HT-29 (cell line): ENCODE measurements around the gene TAS2R38. TPM values are rescaled to one million over a fixed set of nuclear protein-coding genes. Genes with fewer than 3 reads are reported as not detected.
"Not testable (repeated sequence)": the region's sequence is repeated elsewhere in the genome, so short reads cannot be mapped to it uniquely, and the experiment has no call there.

ENCODE experiments used
- DNase-seq: peaks from one replicate; pipeline ENCODE4 v3.0.0-alpha.2; 2015; ENCODE audit warnings: low spot score
- total RNA-seq: library from RNA; depleted of rRNA; stranded (reverse); fragments of >200 nt; shearing (Covaris generic); gene quantifications from 2 replicates; pipeline ENCODE4 v1.2.3, GENCODE V29; 2014; rRNA removed

TAS2R38 gene
- 0.08 and 0.36 TPM in 2 replicates for total RNA-seq

DNA sequence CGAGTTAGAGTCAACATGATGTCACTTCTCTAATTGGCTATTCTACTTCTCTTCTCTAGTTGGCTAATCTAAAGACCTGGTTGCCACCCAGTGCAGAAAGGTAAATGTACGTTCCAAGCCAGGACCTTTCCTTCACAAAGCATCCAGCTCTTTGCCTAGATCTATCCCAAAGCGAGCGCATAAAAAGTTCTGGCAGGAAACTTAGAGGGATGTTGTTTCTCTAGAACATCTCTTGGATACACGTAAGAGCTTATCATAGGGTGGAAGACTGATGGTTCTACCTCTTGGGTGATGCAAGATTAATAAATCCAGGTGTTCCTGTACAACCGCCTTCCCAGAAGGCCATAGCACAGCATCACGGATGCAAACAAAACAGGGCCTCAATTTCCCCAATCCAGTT is at the start of gene TAS2R38:
TAS2R38 (minus strand) TSS at position 101 of the 400 bp plus-strand sequence; CDS start at position 17, 84 bp downstream.
- DNase-seq = no peak

DNA sequence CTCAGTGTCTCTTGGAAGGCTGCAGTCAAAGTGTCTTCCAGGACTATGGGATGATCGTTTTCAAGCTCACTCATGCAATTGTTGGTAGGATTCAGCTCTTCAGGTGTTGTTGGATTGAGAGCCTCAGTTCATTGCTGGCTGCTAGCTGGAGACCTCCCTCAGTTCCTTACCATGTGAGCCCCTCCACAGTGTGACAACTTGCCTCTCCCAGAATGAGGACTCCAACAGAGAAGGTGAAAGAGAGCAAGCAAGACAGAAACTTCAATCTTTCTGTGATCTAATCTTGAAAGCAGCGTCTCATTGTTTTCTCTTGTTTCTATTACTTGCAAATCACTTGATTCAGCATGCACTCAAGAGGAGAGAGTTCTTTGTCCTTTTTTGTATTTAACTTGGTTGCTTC is 44.6 kb upstream of the TAS2R38 start:
- no peak for DNase-seq

DNA sequence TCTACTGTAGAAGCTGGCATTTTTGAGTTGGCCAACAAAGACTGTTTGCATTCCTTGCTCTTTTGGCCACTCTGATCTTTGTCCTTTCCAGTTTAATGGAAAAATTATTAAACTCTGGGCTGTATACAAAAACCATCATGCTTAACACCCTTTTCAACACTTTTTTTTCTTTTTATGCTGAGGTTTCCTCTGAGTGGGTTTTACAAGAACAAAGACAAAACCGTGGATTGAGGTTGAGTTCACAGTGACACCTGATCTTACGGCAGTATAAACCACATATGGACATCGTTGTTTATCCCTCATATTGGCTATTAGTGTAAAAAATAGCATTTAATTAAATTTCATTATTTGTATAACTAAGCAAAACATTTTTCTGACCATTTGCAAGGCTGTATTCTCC is 43.9 kb upstream of the TAS2R38 start:
- no peak for DNase-seq

DNA sequence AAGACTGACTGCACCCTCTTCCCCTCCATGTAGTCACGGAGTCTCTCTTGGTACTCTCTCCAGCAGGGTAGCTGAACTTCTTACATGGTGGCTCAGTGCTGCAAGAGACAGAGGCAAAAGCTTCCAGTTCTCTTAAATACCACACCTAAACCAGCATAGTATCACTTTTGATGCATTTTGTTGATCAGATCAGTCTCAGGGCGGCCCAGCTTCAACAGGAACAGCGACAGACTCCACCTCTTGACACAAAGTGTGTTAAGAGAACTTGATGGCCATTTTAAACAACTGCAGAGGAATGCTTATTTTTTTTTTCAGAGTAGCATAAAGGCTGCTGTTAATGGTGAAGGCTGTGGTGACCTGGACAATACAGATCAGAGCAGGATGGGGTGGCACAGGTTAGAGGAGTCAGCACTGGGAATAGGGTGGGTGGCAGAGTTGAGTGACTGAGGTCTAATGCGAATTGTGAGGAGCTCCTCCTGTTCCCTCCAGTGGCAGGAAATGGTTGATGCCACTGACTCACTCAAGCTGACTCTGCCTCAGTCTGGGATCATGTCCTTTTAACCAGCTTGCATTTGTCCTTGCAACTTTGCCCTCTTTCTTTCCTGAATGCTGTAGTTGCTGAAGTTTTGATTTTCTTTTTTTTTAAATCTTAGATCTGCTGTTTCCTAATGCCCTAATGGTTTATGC is 39.4 kb upstream of the TAS2R38 start:
- peak; percentile 42 for DNase-seq

DNA sequence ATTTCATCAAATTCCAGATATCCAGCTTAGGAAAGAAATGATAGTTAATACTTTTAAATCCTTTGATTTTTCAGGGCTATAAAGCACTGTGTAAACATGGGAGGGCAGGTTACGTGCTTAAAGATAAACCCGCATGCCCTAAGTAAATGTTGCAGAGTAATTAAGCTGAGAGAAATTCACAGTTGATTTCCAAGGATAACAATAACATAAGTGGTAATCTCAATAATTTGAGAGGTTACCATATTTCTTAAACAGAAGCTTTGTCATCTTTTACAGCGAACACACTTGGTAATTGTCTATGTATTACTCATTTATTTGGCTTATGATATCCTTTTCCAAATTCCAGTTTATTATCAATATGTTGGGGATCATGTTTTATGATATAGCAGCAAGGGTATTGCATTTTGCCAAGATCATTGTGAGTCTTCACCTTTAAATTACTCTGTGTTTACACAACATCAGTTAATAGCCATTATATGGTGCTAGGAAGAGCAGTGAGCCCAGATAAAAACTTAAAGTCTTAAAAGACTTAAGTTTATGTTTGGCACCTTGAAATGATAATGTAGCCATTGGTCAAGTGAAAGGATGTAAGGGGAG is 37.5 kb upstream of the TAS2R38 start:
- DNase-seq = no peak

DNA sequence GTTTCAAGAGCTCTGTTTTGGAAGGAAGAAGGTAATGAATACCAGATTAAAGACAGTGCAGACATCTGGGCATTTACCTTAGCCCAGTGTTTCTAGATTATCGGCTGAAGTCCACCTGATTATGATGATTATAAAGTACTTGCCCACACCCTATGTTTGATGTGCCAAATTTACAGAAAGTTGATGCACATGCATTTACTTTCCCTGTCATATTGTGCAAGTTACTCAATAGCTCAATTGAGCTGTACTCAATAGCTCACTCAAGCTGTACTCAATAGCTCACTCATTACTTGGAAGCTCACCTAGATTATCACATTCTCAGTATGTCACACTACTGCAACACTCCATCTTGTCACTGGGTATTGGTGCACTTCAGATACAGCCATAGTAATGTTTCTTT is 35.6 kb upstream of the TAS2R38 start:
- DNase-seq = no peak

DNA sequence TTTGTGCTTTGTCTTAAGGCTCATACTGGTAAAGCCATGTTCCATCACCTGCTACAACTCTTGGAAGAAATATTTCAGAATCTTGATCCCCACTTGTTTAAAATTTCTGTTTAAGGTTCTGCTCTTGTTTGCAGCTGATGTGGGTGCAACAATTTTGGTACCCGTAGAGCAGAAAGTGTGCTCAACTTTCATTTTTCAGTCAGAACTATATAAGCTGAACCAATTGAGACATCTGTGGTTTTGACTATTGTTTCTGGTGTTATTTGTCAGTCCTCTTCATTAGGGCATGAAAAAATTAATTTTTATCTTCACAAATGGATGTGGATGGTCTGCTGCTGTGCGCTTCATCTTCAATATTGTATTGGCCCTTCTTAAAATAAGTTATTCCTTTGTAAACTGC is 33.0 kb upstream of the TAS2R38 start:
- DNase-seq = no peak

DNA sequence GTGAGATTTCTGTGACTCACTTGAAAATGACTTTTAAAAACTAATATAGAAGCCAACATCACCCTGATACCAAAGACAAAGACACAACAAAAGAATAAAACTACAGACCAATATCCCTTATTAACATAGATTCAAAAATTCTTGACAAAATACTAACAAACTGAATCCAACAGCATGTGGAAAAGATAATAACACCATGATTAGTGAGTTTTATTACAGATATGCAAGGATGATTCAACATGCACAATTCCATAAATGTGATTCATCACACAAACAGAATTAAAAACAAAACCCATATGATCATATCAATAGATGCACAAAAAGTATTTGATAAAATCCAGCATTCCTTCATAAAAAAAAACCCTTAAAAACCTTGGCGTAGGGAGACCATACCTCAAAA is 28.6 kb upstream of the TAS2R38 start:
- no peak for DNase-seq

DNA sequence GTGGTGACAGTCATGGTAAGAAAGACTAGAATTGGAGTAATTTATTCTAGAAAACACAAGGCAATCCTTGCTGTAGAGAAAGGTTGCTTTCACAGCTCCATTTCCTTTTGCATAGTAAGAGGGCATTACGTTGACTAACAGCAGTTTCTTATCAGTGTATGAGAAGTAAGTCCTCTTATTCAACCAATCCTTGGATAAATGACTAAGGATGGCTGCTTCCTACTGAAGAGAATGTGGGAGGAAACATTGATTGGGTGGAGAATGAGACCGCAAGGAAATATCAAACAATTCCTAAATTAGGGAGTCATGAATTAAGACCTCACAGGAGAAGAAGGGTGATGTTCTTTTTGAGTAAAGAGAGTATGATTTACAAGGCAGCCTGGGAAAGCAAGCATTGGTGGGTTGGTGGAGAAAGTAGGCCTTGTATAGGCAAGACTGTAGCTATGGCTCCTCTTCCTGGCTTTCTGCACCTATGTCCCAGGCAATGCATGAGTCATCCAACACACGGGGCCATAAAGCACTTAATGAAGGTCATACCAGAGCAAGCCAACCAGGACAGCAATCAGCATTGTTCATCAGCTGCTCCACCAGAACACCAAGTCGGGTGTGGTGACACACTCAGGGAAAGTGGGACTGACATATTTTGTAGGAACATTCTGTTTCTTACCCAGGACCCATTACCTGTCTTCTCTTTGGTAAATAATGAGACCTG is 27.7 kb upstream of the TAS2R38 start:
- DNase-seq = peak; percentile 71

DNA sequence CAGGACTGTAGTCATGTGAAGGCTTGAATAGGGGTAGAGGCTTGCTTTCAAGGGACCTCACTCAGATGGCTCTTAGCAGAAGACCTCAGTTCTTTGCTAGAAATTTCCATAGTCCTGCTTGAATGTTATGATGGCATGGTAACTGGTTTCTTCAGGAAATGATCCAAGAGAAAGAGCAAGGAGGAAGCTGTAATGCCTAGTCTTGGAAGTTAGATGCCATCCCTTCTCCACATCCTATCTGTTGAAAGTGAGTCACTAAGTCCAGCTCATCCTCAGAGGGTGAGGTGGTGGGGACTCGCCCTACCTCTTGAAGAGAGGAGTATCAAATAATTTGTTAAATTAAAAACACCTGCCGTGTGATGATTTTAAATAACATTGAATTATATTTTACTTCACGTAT is 26.7 kb upstream of the TAS2R38 start:
- no peak for DNase-seq

DNA sequence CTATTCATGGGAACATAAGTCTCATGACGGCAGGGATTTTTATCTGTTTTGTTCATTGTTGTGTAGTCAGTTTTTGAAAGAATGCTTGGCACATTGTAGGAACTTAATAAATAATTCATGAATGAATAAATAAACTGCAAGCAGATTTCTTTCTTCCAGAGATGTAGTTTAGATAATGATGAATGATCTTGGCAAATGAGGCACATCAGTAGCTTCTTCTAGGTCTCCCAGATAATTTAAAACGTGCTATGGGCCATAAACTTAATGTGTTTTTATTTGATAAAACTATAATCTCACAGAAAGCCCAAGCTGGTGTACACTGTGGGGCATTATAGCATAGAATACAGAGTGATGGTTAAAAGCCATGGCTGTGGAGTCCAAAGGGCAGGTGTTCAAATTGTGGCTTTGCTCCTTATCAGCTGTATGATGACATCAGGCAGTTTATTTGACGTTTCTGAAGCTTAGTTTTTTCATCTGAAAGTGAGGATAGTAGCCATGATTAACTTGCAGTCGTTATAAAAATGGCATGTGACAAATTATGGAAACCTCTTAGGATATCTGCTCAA is 25.6 kb upstream of the TAS2R38 start:
- DNase-seq = no peak

DNA sequence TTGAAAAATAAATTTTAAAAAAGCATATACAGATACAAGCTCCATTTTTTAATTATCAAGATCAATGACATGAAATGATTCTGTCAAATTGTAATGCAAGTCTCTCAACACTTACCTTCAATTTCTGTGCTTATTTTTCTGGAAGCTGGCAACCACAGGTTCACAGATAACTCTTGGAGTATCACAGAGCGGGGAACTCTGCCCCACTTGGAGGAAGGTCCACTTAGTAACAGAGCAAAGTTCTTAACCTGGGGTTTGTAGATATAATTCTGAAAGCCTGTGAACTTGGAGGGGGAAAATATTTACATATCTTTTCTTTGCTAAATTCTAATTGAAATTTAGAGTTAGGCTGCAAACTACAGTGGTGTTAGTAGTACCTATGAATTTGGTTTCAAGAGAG is 19.8 kb upstream of the TAS2R38 start:
- DNase-seq = no peak

DNA sequence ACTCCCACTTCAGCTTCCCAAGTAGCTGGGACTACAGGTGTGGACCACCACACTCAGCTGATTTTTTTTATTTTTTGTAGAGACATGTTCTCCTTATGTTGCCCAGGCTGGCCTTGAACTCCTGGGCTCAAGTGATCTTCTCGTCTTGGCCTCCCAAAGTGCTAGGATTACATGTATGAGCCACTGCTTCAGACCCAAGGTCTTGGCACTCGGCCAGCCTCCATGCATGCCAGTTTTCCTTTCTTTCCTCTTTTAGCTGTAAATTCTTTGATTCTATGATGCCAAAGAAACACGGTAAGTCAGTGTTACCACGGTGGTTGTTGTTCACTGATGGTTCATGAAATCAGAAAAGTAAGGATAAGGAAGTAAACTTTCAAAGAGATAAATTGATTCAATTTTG is 19.1 kb upstream of the TAS2R38 start:
- DNase-seq = no peak

DNA sequence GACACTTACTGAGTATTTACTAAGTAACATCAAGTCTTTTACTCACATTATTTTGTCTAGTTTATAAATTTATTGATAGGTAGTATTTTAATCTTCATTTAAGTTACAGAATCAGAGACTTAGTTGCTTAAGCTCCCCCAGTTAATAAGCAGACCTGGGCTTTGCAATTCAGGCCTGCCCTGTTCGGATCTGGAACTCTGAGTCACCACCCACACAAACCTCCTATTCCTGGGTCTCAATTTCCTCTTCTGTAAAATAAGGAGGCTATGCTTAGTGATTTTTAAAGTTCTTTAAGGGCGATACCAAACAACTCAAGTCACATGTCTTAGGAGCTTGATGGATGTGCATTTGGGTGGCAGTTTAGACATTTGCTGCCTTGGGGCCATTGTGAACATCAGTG is 18.6 kb upstream of the TAS2R38 start:
- DNase-seq = no peak

DNA sequence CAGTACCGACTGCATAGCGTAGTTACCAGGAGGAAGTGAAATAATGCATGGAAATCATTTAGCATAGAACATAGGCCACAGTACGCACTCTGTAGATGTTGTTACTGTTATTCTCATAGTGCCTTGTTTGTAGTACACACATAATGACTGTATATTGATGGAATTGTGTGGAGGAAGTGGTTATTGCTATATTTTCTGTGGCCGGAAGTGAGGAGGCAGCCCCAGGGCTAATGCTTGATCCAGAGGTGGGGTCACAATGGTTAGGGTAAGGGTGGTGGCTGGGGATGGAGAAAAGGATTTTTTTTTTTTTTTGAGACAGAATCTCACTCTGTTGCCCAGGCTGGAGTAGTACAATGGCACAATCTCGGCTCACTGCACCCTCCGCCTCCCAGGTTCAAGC is 17.6 kb upstream of the TAS2R38 start:
- DNase-seq = no peak

DNA sequence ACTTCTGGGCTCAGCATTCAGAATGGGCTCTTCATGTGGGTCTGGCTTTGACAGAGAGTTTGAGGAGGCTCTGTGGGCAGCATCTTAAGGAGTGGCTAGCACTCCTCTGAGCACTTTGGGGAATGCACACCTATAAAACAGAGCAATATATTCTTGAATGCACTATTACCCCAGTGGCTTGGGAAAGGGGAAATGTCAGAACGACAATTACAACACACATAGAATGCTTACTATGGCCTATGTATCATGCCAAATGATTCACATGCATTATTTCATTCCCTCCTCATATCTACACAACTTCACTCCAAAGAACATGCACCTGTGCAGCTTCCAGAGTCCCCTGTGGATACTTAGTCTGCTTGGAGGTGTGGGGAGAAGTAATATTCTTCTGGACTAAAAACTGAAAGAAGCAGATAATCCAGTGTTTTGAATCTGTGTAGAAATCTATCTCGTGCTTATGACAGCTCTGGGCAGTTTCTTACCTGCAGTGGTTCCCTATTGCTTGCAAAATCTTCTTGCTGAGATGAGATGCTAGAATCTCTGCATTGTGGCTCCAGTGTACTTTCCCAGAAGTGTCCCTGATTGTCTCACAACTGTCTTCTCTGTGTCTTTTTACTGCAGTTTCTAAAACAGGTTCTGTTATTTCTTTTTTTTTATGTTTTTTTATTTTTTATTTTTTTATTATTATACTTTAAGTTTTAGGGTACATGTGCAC is 16.6 kb upstream of the TAS2R38 start:
- no peak for DNase-seq

DNA sequence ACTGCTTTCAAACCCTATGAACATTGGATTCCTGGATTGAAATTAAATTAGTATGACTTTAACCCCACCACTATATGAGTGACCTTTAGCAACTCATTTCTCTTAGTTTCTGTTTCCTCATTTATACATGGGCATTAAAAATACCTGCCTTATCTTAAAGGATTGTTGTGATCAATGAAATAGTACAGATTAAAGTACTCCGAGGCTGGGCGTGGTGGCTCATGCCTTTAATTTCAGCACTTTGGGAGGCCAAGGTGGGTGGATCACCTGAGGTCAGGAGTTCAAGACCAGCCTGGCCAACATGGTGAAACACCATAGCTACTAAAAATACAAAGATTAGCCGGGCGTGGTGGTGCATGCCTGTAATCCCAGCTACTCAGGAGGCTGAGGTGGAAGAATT is 14.2 kb upstream of the TAS2R38 start:
- not testable (repeated sequence) for DNase-seq

DNA sequence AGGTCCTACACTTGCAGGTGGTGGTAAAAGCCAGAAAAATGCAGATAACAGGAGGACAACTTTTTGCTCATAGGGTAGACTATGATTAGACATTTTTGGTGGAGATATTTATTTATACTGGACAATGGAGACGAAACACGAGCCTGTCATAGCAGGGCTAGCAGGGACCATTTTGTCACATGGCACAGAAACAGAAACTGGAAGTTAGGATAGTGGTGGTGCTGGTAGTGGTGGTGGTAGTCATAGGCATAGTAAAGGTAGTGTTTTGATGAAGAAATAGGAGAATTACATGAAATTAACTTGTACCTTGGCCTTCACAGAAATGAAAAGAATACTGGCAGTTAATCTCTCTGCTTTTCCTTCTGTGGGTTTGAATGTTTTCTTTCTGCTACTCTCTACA is 13.3 kb upstream of the TAS2R38 start:
- DNase-seq = no peak

DNA sequence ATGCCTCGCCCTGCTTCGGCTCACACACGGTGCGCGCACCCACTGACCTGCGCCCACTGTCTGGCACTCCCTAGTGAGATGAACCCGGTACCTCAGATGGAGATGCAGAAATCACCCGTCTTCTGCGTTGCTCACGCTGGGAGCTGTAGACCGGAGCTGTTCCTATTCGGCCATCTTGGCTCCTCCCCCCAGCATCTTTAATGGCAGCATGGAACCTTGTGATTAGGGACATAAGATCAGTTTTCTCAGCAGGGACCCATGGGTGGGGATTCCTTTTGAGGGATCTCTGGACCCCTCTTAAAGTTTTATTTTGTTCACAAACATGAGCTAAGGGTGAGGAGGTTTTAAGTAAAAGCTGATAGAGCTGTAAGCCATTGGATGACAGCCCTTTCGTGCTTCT is 12.4 kb upstream of the TAS2R38 start:
- DNase-seq = peak; percentile 43

DNA sequence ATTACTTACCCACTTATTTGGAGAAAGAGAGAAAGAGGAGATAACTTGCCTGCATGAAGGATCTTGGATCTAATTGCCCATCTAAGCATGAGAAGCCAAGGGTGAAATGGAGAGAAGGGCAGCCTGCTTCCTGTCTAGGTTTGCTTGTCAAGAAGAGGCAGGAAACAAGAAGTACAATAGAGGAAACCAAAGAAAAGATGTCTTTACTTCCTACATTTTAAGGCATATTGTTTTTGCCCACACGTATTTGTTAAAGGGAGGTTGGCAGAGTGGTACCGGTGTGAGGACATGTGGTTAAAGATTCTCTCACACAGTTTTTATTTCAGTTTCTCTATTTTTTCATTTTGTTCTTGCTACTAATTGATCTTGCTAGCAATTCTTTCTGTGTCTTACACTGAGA is 6.0 kb upstream of the TAS2R38 start:
- DNase-seq = no peak

DNA sequence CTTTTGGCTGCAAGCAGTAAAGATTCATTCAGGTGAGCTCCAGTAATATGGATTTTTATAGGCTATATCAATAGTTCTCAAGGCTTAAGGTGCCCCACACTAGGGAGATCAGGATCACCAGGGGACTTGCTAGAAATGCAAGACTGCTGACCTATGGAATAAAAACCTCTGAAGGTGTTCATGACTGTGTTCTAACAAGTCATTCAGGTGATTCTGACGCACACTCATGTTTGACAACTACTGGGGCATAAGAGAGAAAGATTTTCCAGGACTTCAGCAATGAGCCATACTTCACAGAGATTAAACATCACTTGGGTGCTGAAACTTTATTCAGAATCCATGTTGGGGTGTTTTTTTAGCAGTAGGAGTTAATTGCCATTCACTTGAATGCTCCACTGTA is 4.8 kb upstream of the TAS2R38 start:
- DNase-seq = no peak
